GM06990 (cell line): ENCODE data around the gene TRIM44.
"Not testable (repeated sequence)": the region's sequence is repeated elsewhere in the genome, so short reads cannot be mapped to it uniquely, and the experiment has no call there.

ENCODE experiments used
- DNase-seq: peaks from one replicate; pipeline ENCODE4 v3.0.0-alpha.2; 2011; ENCODE audit not compliant: insufficient read length; ENCODE audit errors: extremely low read depth
- H3K27me3 ChIP-seq: replicated peaks from 2 replicates; pipeline ENCODE4 v1.6.0; 2011; ENCODE audit warnings: low read length; ENCODE audit not compliant: control insufficient read depth, insufficient read depth
- H3K36me3 ChIP-seq: 2 replicates; pipeline ENCODE4 v1.5.1; 2011; ENCODE audit warnings: low read length; ENCODE audit not compliant: control insufficient read depth, insufficient read depth
- H3K4me3 ChIP-seq: replicated peaks from 2 replicates; pipeline ENCODE4 v1.5.1; 2011; ENCODE audit warnings: low read depth, mild to moderate bottlenecking, control low read depth, low read length
- CTCF ChIP-seq: IDR thresholded peaks from 2 replicates; pipeline ENCODE4 v1.5.1; 2011; ENCODE audit warnings: low read length, control low read depth, mild to moderate bottlenecking, inconsistent platforms; ENCODE audit not compliant: insufficient read depth, poor library complexity, severe bottlenecking

The TRIM44 gene

GRCh38 chr11:35855671-35856070 lies 193.1 kb downstream of the TRIM44 start:
- no peak for TF ChIP-seq CTCF
- no peak for DNase-seq
- H3K4me3 ChIP-seq, result no peak overlapping the region
- H3K27me3 ChIP-seq, result no peaks in the 10 kb centered on the region
- H3K36me3 ChIP-seq, result no peaks in the 10 kb centered on the region

GRCh38 chr11:35856259-35856658 lies 193.7 kb downstream of the TRIM44 start:
- H3K36me3 ChIP-seq, result no peaks in the 10 kb centered on the region
- H3K4me3 ChIP-seq, result no peak overlapping the region
- no peak for TF ChIP-seq CTCF
- H3K27me3 ChIP-seq, result no peaks in the 10 kb centered on the region
- DNase-seq, result no peak

GRCh38 chr11:35856756-35857155 lies 194.2 kb downstream of the TRIM44 start:
- no peaks in the 10 kb centered on the region for H3K36me3 ChIP-seq
- no peak for DNase-seq
- TF ChIP-seq CTCF, result no peak
- H3K27me3 ChIP-seq, result no peaks in the 10 kb centered on the region
- H3K4me3 ChIP-seq, result no peak overlapping the region

GRCh38 chr11:35857922-35858321 lies 195.3 kb downstream of the TRIM44 start:
- DNase-seq, result no peak
- no peaks in the 10 kb centered on the region for H3K27me3 ChIP-seq
- TF ChIP-seq CTCF, result no peak
- H3K36me3 ChIP-seq, result no peaks in the 10 kb centered on the region
- no peak overlapping the region for H3K4me3 ChIP-seq

GRCh38 chr11:35859301-35859700 lies 196.7 kb downstream of the TRIM44 start:
- TF ChIP-seq CTCF, result no peak
- H3K27me3 ChIP-seq, result no peaks in the 10 kb centered on the region
- no peak overlapping the region for H3K4me3 ChIP-seq
- H3K36me3 ChIP-seq, result no peaks in the 10 kb centered on the region
- DNase-seq, result no peak

GRCh38 chr11:35860194-35860593 lies 197.6 kb downstream of the TRIM44 start:
- H3K36me3 ChIP-seq, H3K27me3 ChIP-seq, DNase-seq, H3K4me3 ChIP-seq: not testable (repeated sequence)

- Histone ChIP-seq H3K4me3 (no peak overlapping the region), H3K27me3 (no peaks in the 10 kb centered on the region), H3K36me3 (no peaks in the 10 kb centered on the region)
- DNase-seq, result no peak
- no peak for TF ChIP-seq CTCF
These were observed 198.6 kb downstream of the TRIM44 start for GRCh38 chr11:35861191-35861590.
